B cell (primary cell): Measurements from ENCODE around the gene C2orf92. TPM values are rescaled to one million over a fixed set of nuclear protein-coding genes. Genes with fewer than 3 reads are reported as not detected.
"Not testable (repeated sequence)": the region's sequence is repeated elsewhere in the genome, so short reads cannot be mapped to it uniquely, and the experiment has no call there.

Experiments used
- ATAC-seq: fragments of 200-7000 bp; cut with Tn5 transposase; one replicate; pipeline ENCODE4 v1.10.0; 2021; ENCODE audit warnings: low read depth, mild to moderate bottlenecking, moderate number of reproducible peaks, moderate library complexity
- CTCF ChIA-PET: fragments of 350-600 bp; sonication (Branson Sonifier 250); formaldehyde crosslinking; loops from one replicate; lab custom pipeline; 2021; ENCODE audit warnings: antibody characterized with exemption, inconsistent platforms; lab: Charles Lee
- POLR2A ChIA-PET: fragments of 350-600 bp; sonication (Branson Sonifier 250); formaldehyde crosslinking; loops from one replicate; lab custom pipeline; 2021; ENCODE audit warnings: antibody characterized with exemption; lab: Charles Lee
- DNase-seq: peaks from one replicate; pipeline ENCODE4 v3.0.0; 2013
- H2AFZ ChIP-seq: 2 replicates; pipeline ENCODE4 v1.6.1; 2012; ENCODE audit warnings: mild to moderate bottlenecking, low read depth, low read length; ENCODE audit not compliant: insufficient read depth, poor library complexity, severe bottlenecking
- H3K27ac ChIP-seq, 2 donors: 1 replicate in 1 of 2; 2 replicates in 1 of 2; pipeline ENCODE4 v1.5.1; 2012 to 2013; ENCODE audit warnings: low read length in 2 of 2, mild to moderate bottlenecking in 2 of 2, moderate library complexity in 1 of 2
- H3K27me3 ChIP-seq, 4 experiments: fragments of 200-600 bp in 1 of 4; sonication (generic) in 1 of 4; replicated peaks in 1 of 4; 1 replicate in 2 of 4; 2 replicates in 2 of 4; pipeline versions ENCODE4 v1.6.1 to v1.7.0; 2013 to 2016; ENCODE audit warnings: low read length in 3 of 4, mild to moderate bottlenecking in 2 of 4, mixed read lengths in 1 of 4, moderate library complexity in 1 of 4; ENCODE audit not compliant: insufficient read depth in 4 of 4, control insufficient read depth in 3 of 4; ENCODE audit errors: control extremely low read depth in 1 of 4
- H3K36me3 ChIP-seq, 2 experiments: replicated peaks in 1 of 2; 1 replicate in 1 of 2; 2 replicates in 1 of 2; pipeline versions ENCODE4 v1.6.1 to v1.7.1; 2013; ENCODE audit warnings: low read length in 1 of 2; ENCODE audit not compliant: insufficient read depth in 2 of 2, control insufficient read depth in 1 of 2; ENCODE audit errors: control extremely low read depth in 1 of 2, extremely low read depth in 1 of 2
- H3K4me1 ChIP-seq, 2 donors: fragments of 200-600 bp in 1 of 2; sonication (generic) in 1 of 2; 1 replicate in 1 of 2; 2 replicates in 1 of 2; pipeline versions ENCODE4 v1.5.1 to v1.6.1; 2013 to 2017; ENCODE audit warnings: low read length in 2 of 2; ENCODE audit not compliant: control insufficient read depth in 2 of 2, insufficient read depth in 2 of 2
- H3K4me2 ChIP-seq: replicated peaks from 2 replicates; pipeline ENCODE3; 2012; ENCODE audit warnings: mild to moderate bottlenecking, low read depth, low read length; ENCODE audit not compliant: poor library complexity, severe bottlenecking
- H3K4me3 ChIP-seq, 5 experiments: fragments of 200-600 bp in 1 of 5; sonication (generic) in 1 of 5; 1 replicate in 3 of 5; 2 replicates in 2 of 5; pipeline versions ENCODE4 v1.5.1 to v1.7.0; 2011 to 2016; ENCODE audit warnings: low read length in 4 of 5, mild to moderate bottlenecking in 4 of 5, low read depth in 2 of 5, control low read depth in 1 of 5, moderate library complexity in 1 of 5; ENCODE audit not compliant: insufficient read depth in 1 of 5; ENCODE audit errors: control extremely low read depth in 1 of 5, extremely low read depth in 1 of 5
- H3K79me2 ChIP-seq: fragments of 200-600 bp; sonication (generic); one replicate; pipeline ENCODE4 v1.6.0; 2016; ENCODE audit warnings: low read length; ENCODE audit not compliant: control insufficient read depth, insufficient read depth
- H3K9ac ChIP-seq: fragments of 200-600 bp; sonication (generic); 2 replicates; pipeline ENCODE4 v1.6.1; 2017; ENCODE audit warnings: mild to moderate bottlenecking, low read length, moderate library complexity
- H3K9me3 ChIP-seq, 3 donors: one replicate each; pipeline versions ENCODE4 v1.6.1 to v1.7.1; 2013; ENCODE audit warnings: low read length in 2 of 3; ENCODE audit not compliant: control insufficient read depth in 2 of 3, insufficient read depth in 1 of 3; ENCODE audit errors: control extremely low read depth in 1 of 3
- H4K20me1 ChIP-seq: 2 replicates; pipeline ENCODE4 v1.6.0; 2012; ENCODE audit warnings: mild to moderate bottlenecking, low read length; ENCODE audit not compliant: insufficient read depth, control insufficient read depth, poor library complexity, severe bottlenecking
- H3K27ac Mint-ChIP-seq: one replicate; pipeline ENCODE4 v1.8.0; 2021; ENCODE audit warnings: mixed read lengths
- H3K27me3 Mint-ChIP-seq: one replicate; pipeline ENCODE4 v1.8.0; 2021; ENCODE audit warnings: mixed read lengths
- H3K4me1 Mint-ChIP-seq: one replicate; pipeline ENCODE4 v1.8.0; 2021; ENCODE audit warnings: mixed read lengths
- H3K4me3 Mint-ChIP-seq: one replicate; pipeline ENCODE4 v1.8.0; 2021; ENCODE audit warnings: mixed read lengths
- H3K9me3 Mint-ChIP-seq: one replicate; pipeline ENCODE4 v1.8.0; 2022; ENCODE audit warnings: mixed read lengths; ENCODE audit not compliant: insufficient read depth
- EZH2 ChIP-seq: IDR thresholded peaks from 2 replicates; pipeline ENCODE4 v1.6.1; 2012; ENCODE audit warnings: borderline replicate concordance, low read depth, mild to moderate bottlenecking, moderate library complexity, low read length; ENCODE audit not compliant: insufficient read depth, poor library complexity, severe bottlenecking
- WGBS: methylation state at CpG from one replicate; pipeline ENCODE4 v1.1.5; 2013; ENCODE audit warnings: missing lambda C conversion rate; ENCODE audit not compliant: insufficient coverage; 5-methylcytosine and 5-hydroxymethylcytosine counted together
- intact Hi-C: fragments of 100-400 bp; cut with micrococcal nuclease; formaldehyde crosslinking; loops from one replicate; pipeline ENCODE4 v1.10.0; 2022
- polyA minus RNA-seq: library from RNA; depleted of rRNA, polyadenylated mRNA; stranded (reverse); fragments of >200 nt; gene quantifications from 2 replicates; pipeline ENCODE4 v1.2.3, GENCODE V29; 2012
- polyA plus RNA-seq: library from polyadenylated mRNA; depleted of rRNA; stranded (reverse); fragments of >200 nt; gene quantifications from 2 replicates; pipeline ENCODE4 v1.2.3, GENCODE V29; 2012
- total RNA-seq, 2 donors: library from RNA; stranded (reverse); fragments of 120-200 nt in 1 of 2; gene quantifications; 1 replicate in 1 of 2; 2 replicates in 1 of 2; pipeline versions ENCODE4 v1.2.3 to v1.2.4, GENCODE V29; 2013 to 2022
- TF ChIP-seq, protein P1 (sequence below): fragments of 200-600 bp; IDR thresholded peaks from one replicate; pipeline ENCODE4 v1.8.0; 2022; ENCODE audit warnings: antibody characterized with exemption, mild to moderate bottlenecking

Gene C2orf92
- total RNA-seq (18.9 and 23.1 TPM in 2 replicates), polyA plus RNA-seq (15.3 and 19.0 TPM in 2 replicates), polyA minus RNA-seq (4.6 and 17.1 TPM in 2 replicates)
- total RNA-seq (2013): 13.6 TPM

GRCh38 chr2:97669448-97669847 lies at the start of gene C2orf92:
Gene C2orf92 (plus strand): TSS chr2:97669713. CDS start chr2:97669789, 76 bp downstream.
- intact Hi-C loops: loop anchor here (10.0 kb wide), 1 partner anchor 555 kb away; the partner anchor contains the start of gene ANKRD36
- Histone ChIP-seq H3K4me1 (peaks cover 5 to 11% of the 10 kb centered on the region in 2 donors), H3K9me3 (no peaks in the 10 kb centered on the region), H3K9ac (no peak within 1 kb of the TSS), H3K27ac (no peak within 1 kb of the TSS), H3K4me3 (no peak within 1 kb of the TSS), H3K79me2 (no peaks in the 10 kb centered on the region), H4K20me1 (no peaks in the 10 kb centered on the region), H3K36me3 (no peaks in the 10 kb centered on the region), H2AFZ (no peak within 1 kb of the TSS), H3K27me3 (no peaks in the 10 kb centered on the region), H3K4me2 (no peak within 1 kb of the TSS)
- POLR2A ChIA-PET: interaction anchor here (1.0 kb wide), 1 partner anchor 23 kb away, joined by 3 read pairs; the partner anchor contains the start of gene COX5B
- H3K9me3 Mint-ChIP-seq: no peaks in the 10 kb centered on the region
- peak within 1 kb of the TSS; percentile 57 for H3K4me3 Mint-ChIP-seq
- DNase-seq (peak; percentile 41), ATAC-seq (peak; percentile 86)
- H3K4me1 Mint-ChIP-seq: peaks cover 4% of the 10 kb centered on the region
- no peaks in the 10 kb centered on the region for H3K27me3 Mint-ChIP-seq
- peak within 1 kb of the TSS; percentile 85 for H3K27ac Mint-ChIP-seq
- TF ChIP-seq, protein P1, sequence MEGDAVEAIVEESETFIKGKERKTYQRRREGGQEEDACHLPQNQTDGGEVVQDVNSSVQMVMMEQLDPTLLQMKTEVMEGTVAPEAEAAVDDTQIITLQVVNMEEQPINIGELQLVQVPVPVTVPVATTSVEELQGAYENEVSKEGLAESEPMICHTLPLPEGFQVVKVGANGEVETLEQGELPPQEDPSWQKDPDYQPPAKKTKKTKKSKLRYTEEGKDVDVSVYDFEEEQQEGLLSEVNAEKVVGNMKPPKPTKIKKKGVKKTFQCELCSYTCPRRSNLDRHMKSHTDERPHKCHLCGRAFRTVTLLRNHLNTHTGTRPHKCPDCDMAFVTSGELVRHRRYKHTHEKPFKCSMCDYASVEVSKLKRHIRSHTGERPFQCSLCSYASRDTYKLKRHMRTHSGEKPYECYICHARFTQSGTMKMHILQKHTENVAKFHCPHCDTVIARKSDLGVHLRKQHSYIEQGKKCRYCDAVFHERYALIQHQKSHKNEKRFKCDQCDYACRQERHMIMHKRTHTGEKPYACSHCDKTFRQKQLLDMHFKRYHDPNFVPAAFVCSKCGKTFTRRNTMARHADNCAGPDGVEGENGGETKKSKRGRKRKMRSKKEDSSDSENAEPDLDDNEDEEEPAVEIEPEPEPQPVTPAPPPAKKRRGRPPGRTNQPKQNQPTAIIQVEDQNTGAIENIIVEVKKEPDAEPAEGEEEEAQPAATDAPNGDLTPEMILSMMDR: no peak
- no peak for TF ChIP-seq EZH2
- 88% methylated on average over 6 of the region's 6 CpGs for WGBS
- CTCF ChIA-PET: interaction anchor here (1.0 to 1.6 kb wide), 2 partner anchors 26 to 28 kb away, joined by 3 to 5 read pairs; no protein-coding TSS in a partner anchor

DNA sequence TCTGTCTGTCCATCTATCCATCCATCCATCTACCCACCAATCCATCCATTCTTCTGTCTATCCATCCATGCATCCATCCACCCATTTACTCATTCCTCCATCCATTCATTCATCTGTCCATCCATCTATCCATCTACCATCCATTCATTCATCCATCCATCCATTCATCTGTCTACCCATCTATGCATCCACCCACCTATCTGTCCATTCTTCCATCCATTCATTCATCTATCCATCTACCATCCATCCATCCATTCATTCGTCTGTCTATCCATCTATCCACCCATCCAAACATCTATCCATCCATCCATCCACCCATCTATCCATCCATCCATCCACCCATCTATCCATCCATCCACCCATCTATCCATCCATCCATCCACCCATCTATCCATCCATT lies 49.0 kb upstream of the C2orf92 start:
- H3K27ac ChIP-seq, H3K36me3 ChIP-seq, H4K20me1 ChIP-seq, DNase-seq, H3K4me3 Mint-ChIP-seq, H3K79me2 ChIP-seq, H3K27ac Mint-ChIP-seq, H3K27me3 Mint-ChIP-seq, H2AFZ ChIP-seq, ATAC-seq, intact Hi-C loops, CTCF ChIA-PET, H3K4me2 ChIP-seq, H3K4me3 ChIP-seq, H3K4me1 Mint-ChIP-seq, H3K27me3 ChIP-seq, H3K9me3 ChIP-seq, POLR2A ChIA-PET, H3K9ac ChIP-seq, H3K4me1 ChIP-seq, H3K9me3 Mint-ChIP-seq: not testable (repeated sequence)
- 58% methylated on average over 1 of the region's 1 CpG for WGBS

- H3K9ac ChIP-seq, CTCF ChIA-PET, DNase-seq, H3K4me2 ChIP-seq, H4K20me1 ChIP-seq, H3K9me3 ChIP-seq, H3K79me2 ChIP-seq, POLR2A ChIA-PET, H3K36me3 ChIP-seq, H3K4me3 ChIP-seq, H2AFZ ChIP-seq, H3K27ac Mint-ChIP-seq, H3K27ac ChIP-seq, H3K9me3 Mint-ChIP-seq, H3K4me1 Mint-ChIP-seq, intact Hi-C loops, H3K4me3 Mint-ChIP-seq, H3K27me3 ChIP-seq, ATAC-seq, H3K4me1 ChIP-seq: not testable (repeated sequence)
- peaks cover 11% of the 10 kb centered on the region for H3K27me3 Mint-ChIP-seq
Measured at GRCh38 chr2:97622976-97623375, 46.5 kb upstream of the C2orf92 start.
